Natural killer cell (primary cell): ENCODE measurements around the gene MACROD2. TPM values are rescaled to one million over a fixed set of nuclear protein-coding genes. Genes with fewer than 3 reads are reported as not detected.

Experiments used
- ATAC-seq, 3 donors: fragments of 150-1000 bp in 2 of 3; fragments of 200-7000 bp in 1 of 3; cut with Tn5 transposase; 1 replicate in 1 of 3; 2 replicates in 2 of 3; pipeline ENCODE4 v1.10.0; 2021; ENCODE audit warnings: mild to moderate bottlenecking in 2 of 3, moderate library complexity in 2 of 3
- DNase-seq, 2 donors: peaks; one replicate each; pipeline versions ENCODE4 v3.0.0 to v3.0.0-alpha.2; 2013 to 2021; ENCODE audit warnings: mixed read lengths in 1 of 2
- H3K27ac ChIP-seq: one replicate; pipeline ENCODE4 v1.5.1; 2013; ENCODE audit warnings: mild to moderate bottlenecking, low read length
- H3K27me3 ChIP-seq: one replicate; pipeline ENCODE4 v1.6.1; 2013; ENCODE audit warnings: low read length; ENCODE audit not compliant: control insufficient read depth, insufficient read depth
- H3K36me3 ChIP-seq: one replicate; pipeline ENCODE4 v1.6.1; 2013; ENCODE audit warnings: low read length; ENCODE audit not compliant: control insufficient read depth, insufficient read depth
- H3K4me1 ChIP-seq: one replicate; pipeline ENCODE4 v1.6.1; 2013; ENCODE audit warnings: low read length; ENCODE audit not compliant: control insufficient read depth, insufficient read depth
- H3K4me3 ChIP-seq: one replicate; pipeline ENCODE4 v1.5.1; 2013; ENCODE audit warnings: low read length
- H3K9me3 ChIP-seq: one replicate; pipeline ENCODE4 v1.6.1; 2013; ENCODE audit warnings: low read length; ENCODE audit not compliant: control insufficient read depth, insufficient read depth
- H3K27ac Mint-ChIP-seq, 2 donors: one replicate each; pipeline ENCODE4 v1.8.0; 2022; ENCODE audit warnings: mild to moderate bottlenecking in 2 of 2, mixed read lengths in 2 of 2, moderate library complexity in 1 of 2
- H3K27me3 Mint-ChIP-seq, 2 donors: one replicate each; pipeline ENCODE4 v1.8.0; 2022; ENCODE audit warnings: low read depth in 2 of 2, mixed read lengths in 2 of 2
- H3K36me3 Mint-ChIP-seq: one replicate; pipeline ENCODE4 v1.8.0; 2022; ENCODE audit warnings: mixed read lengths
- H3K4me1 Mint-ChIP-seq, 2 donors: one replicate each; pipeline ENCODE4 v1.8.0; 2022; ENCODE audit warnings: mixed read lengths in 2 of 2
- H3K4me3 Mint-ChIP-seq: one replicate; pipeline ENCODE4 v1.8.0; 2022; ENCODE audit warnings: mild to moderate bottlenecking, moderate library complexity, mixed read lengths
- H3K9me3 Mint-ChIP-seq, 2 donors: one replicate each; pipeline ENCODE4 v1.8.0; 2022; ENCODE audit warnings: mixed read lengths in 2 of 2
- CTCF ChIP-seq: fragments of 200-600 bp; IDR thresholded peaks from one replicate; pipeline ENCODE4 v1.8.0; 2022; ENCODE audit warnings: antibody characterized with exemption
- WGBS: methylation state at CpG from one replicate; pipeline ENCODE4 v1.1.7; 2013; ENCODE audit warnings: missing lambda C conversion rate; ENCODE audit not compliant: insufficient coverage; 5-methylcytosine and 5-hydroxymethylcytosine counted together
- intact Hi-C: fragments of 100-400 bp; cut with micrococcal nuclease; formaldehyde crosslinking; loops from one replicate; pipeline ENCODE4 v1.14.2; 2022
- total RNA-seq, 4 donors: library from RNA; stranded (reverse); fragments of 120-200 nt in 1 of 4; gene quantifications; one replicate each; pipeline versions ENCODE4 v1.2.3 to v1.2.4, GENCODE V29; 2013 to 2022

MACROD2 gene
- total RNA-seq, 3 donors from 2014 or later (not counting 1 experiment from before 2014, with no cell fraction given), result 0.19 to 0.88 TPM; not detected in 1

GRCh38 chr20:15900443-15900842 lies 1905.1 kb downstream of the MACROD2 start:
- Histone ChIP-seq H3K4me3 (no peak overlapping the region), H3K27me3 (no peaks in the 10 kb centered on the region), H3K36me3 (no peaks in the 10 kb centered on the region), H3K27ac (no peak overlapping the region), H3K4me1 (peaks cover 4% of the 10 kb centered on the region), H3K9me3 (peaks cover 2% of the 10 kb centered on the region)
- Mint-ChIP-seq H3K9me3 (peaks cover 0 to 2% of the 10 kb centered on the region in 2 donors), H3K36me3 (no peaks in the 10 kb centered on the region), H3K4me3 (no peak overlapping the region), H3K27me3 (peaks cover 18 to 44% of the 10 kb centered on the region in 2 donors), H3K27ac (no peak overlapping the region), H3K4me1 (peaks cover 9 to 10% of the 10 kb centered on the region in 2 donors)
- intact Hi-C loops, result no loop called here
- WGBS, result 82% methylated on average over 1 of the region's 1 CpG
- TF ChIP-seq CTCF, result no peak
- ATAC-seq, result no peak
- DNase-seq, result no peak

GRCh38 chr20:15902493-15902892 lies 1907.2 kb downstream of the MACROD2 start:
- no peak overlapping the region for H3K27ac ChIP-seq
- no peak overlapping the region for H3K4me3 ChIP-seq
- Mint-ChIP-seq H3K9me3 (peaks cover 0 to 2% of the 10 kb centered on the region in 2 donors), H3K4me1 (no peaks in the 10 kb centered on the region), H3K4me3 (no peak overlapping the region), H3K27ac (no peak overlapping the region), H3K36me3 (no peaks in the 10 kb centered on the region), H3K27me3 (peaks cover 14 to 39% of the 10 kb centered on the region in 2 donors)
- H3K27me3 ChIP-seq, result no peaks in the 10 kb centered on the region
- intact Hi-C loops, result no loop called here
- WGBS, result 90% methylated on average over 9 of the region's 9 CpGs
- H3K36me3 ChIP-seq, result no peaks in the 10 kb centered on the region
- TF ChIP-seq CTCF, result no peak
- ATAC-seq, result no peak
- H3K4me1 ChIP-seq, result no peaks in the 10 kb centered on the region
- no peak for DNase-seq
- H3K9me3 ChIP-seq, result no peaks in the 10 kb centered on the region

GRCh38 chr20:15905661-15906060 lies 1910.3 kb downstream of the MACROD2 start:
- Histone ChIP-seq H3K4me1 (no peaks in the 10 kb centered on the region), H3K36me3 (no peaks in the 10 kb centered on the region), H3K4me3 (no peak overlapping the region), H3K9me3 (no peaks in the 10 kb centered on the region), H3K27me3 (no peaks in the 10 kb centered on the region), H3K27ac (no peak overlapping the region)
- Mint-ChIP-seq H3K4me3 (no peak overlapping the region), H3K9me3 (peaks cover 0 to 2% of the 10 kb centered on the region in 2 donors), H3K36me3 (no peaks in the 10 kb centered on the region), H3K4me1 (no peaks in the 10 kb centered on the region), H3K27ac (no peak overlapping the region), H3K27me3 (peaks cover 12 to 29% of the 10 kb centered on the region in 2 donors)
- intact Hi-C loops, result no loop called here
- DNase-seq (no peak), ATAC-seq (no peak)
- WGBS, result 55% methylated on average over 2 of the region's 3 CpGs
- TF ChIP-seq CTCF, result no peak

- 93% methylated on average over 2 of the region's 2 CpGs for WGBS
- ATAC-seq, result no peak
- Histone ChIP-seq H3K27me3 (no peaks in the 10 kb centered on the region), H3K36me3 (no peaks in the 10 kb centered on the region), H3K4me1 (no peaks in the 10 kb centered on the region), H3K4me3 (no peak overlapping the region), H3K27ac (no peak overlapping the region), H3K9me3 (no peaks in the 10 kb centered on the region)
- no peaks in the 10 kb centered on the region for H3K4me1 Mint-ChIP-seq
- H3K36me3 Mint-ChIP-seq, result no peaks in the 10 kb centered on the region
- no peak for TF ChIP-seq CTCF
- H3K27ac Mint-ChIP-seq, result no peak overlapping the region
- no peak for DNase-seq
- no peak overlapping the region for H3K4me3 Mint-ChIP-seq
- H3K9me3 Mint-ChIP-seq, result no peaks in the 10 kb centered on the region
- H3K27me3 Mint-ChIP-seq, result peaks cover 9 to 16% of the 10 kb centered on the region in 2 donors
- intact Hi-C loops, result no loop called here
Measured at GRCh38 chr20:15909995-15910394, 1914.7 kb downstream of the MACROD2 start.
